GM23338 (cell line): ENCODE data around the gene DMGDH. TPM values are rescaled to one million over a fixed set of nuclear protein-coding genes. Genes with fewer than 3 reads are reported as not detected.

ENCODE experiments used
- ATAC-seq: fragments of 200-7000 bp; cut with Tn5 transposase; 3 replicates; pipeline ENCODE4 v1.9.1; 2020
- DNase-seq: peaks from one replicate; pipeline ENCODE4 v3.0.0-alpha.2; 2015; ENCODE audit warnings: low spot score
- H2AFZ ChIP-seq: fragments of 200-600 bp; sonication (generic); 2 replicates; pipeline ENCODE4 v1.8.0; 2016; ENCODE audit warnings: antibody characterized with exemption, mild to moderate bottlenecking, moderate library complexity
- H3F3A ChIP-seq: fragments of 200-600 bp; sonication (generic); replicated peaks from 2 replicates; pipeline ENCODE4 v1.8.0; 2017; ENCODE audit warnings: antibody characterized with exemption, mixed run types, low read depth
- H3K27ac ChIP-seq: fragments of 200-600 bp; sonication (generic); 2 replicates; pipeline ENCODE4 v1.6.1; 2016; ENCODE audit warnings: low read depth
- H3K27me3 ChIP-seq: fragments of 200-600 bp; sonication (generic); 2 replicates; pipeline ENCODE4 v1.8.0; 2016; ENCODE audit warnings: mild to moderate bottlenecking, mixed run types, moderate library complexity; ENCODE audit not compliant: insufficient read depth
- H3K36me3 ChIP-seq: fragments of 200-600 bp; sonication (generic); 2 replicates; pipeline ENCODE4 v1.8.0; 2016; ENCODE audit warnings: mild to moderate bottlenecking; ENCODE audit not compliant: insufficient read depth
- H3K4me1 ChIP-seq: fragments of 200-600 bp; sonication (generic); 2 replicates; pipeline ENCODE4 v1.8.0; 2016; ENCODE audit warnings: mild to moderate bottlenecking, moderate library complexity; ENCODE audit not compliant: insufficient read depth
- H3K4me2 ChIP-seq: fragments of 200-600 bp; sonication (generic); 2 replicates; pipeline ENCODE4 v1.7.1; 2017; ENCODE audit warnings: mixed run types
- H3K4me3 ChIP-seq: fragments of 200-600 bp; sonication (generic); 2 replicates; pipeline ENCODE4 v1.6.1; 2016; ENCODE audit warnings: mixed run types
- H3K79me2 ChIP-seq: fragments of 200-600 bp; sonication (generic); replicated peaks from 2 replicates; pipeline ENCODE4 v1.8.0; 2017; ENCODE audit warnings: mild to moderate bottlenecking; ENCODE audit not compliant: insufficient read depth
- H3K9me2 ChIP-seq: fragments of 200-600 bp; sonication (generic); 2 replicates; pipeline ENCODE4 v1.8.0; 2017; ENCODE audit not compliant: insufficient read depth
- H4K20me1 ChIP-seq: fragments of 200-600 bp; sonication (generic); replicated peaks from 2 replicates; pipeline ENCODE4 v1.8.0; 2017; ENCODE audit warnings: mild to moderate bottlenecking; ENCODE audit not compliant: insufficient read depth
- H3K27ac Mint-ChIP-seq: 2 replicates; pipeline ENCODE4 v1.8.0; 2020; ENCODE audit warnings: inconsistent platforms, mild to moderate bottlenecking, moderate library complexity, mixed read lengths
- H3K27me3 Mint-ChIP-seq: 3 replicates; pipeline ENCODE4 v1.8.0; 2022; ENCODE audit warnings: low read depth, mild to moderate bottlenecking, moderate library complexity, mixed read lengths, inconsistent platforms; ENCODE audit not compliant: insufficient read depth, poor library complexity
- H3K36me3 Mint-ChIP-seq: 3 replicates; pipeline ENCODE4 v1.8.0; 2021; ENCODE audit warnings: low read depth, mild to moderate bottlenecking, inconsistent platforms, moderate library complexity, mixed read lengths
- H3K4me1 Mint-ChIP-seq: 3 replicates; pipeline ENCODE4 v1.8.0; 2020; ENCODE audit warnings: mild to moderate bottlenecking, inconsistent platforms, mixed read lengths
- H3K4me3 Mint-ChIP-seq: 3 replicates; pipeline ENCODE4 v1.8.0; 2021; ENCODE audit warnings: moderate library complexity, mild to moderate bottlenecking, inconsistent platforms, mixed read lengths
- H3K9me3 Mint-ChIP-seq: 3 replicates; pipeline ENCODE4 v1.8.0; 2020; ENCODE audit warnings: moderate library complexity, mild to moderate bottlenecking, inconsistent platforms, mixed read lengths
- CREB1 ChIP-seq: fragments of 250-450 bp; sonication (Bioruptor Pico); IDR thresholded peaks from 2 replicates; pipeline ENCODE4 v1.5.0; 2020; ENCODE audit warnings: low read depth, mild to moderate bottlenecking, moderate library complexity
- CTCF ChIP-seq, 2 experiments: fragments of 200-600 bp in 1 of 2; sonication (generic) in 1 of 2; conservative IDR thresholded peaks; 2 replicates each; pipeline versions ENCODE4 v1.5.1 to v1.6.1; 2016 to 2017; ENCODE audit warnings: antibody characterized with exemption in 2 of 2, low read depth in 2 of 2, mild to moderate bottlenecking in 2 of 2, moderate library complexity in 1 of 2
- EZH2 ChIP-seq: fragments of 200-600 bp; sonication (generic); IDR thresholded peaks from one replicate; pipeline ENCODE4 v1.8.0; 2017; ENCODE audit warnings: antibody characterized with exemption, mild to moderate bottlenecking, low read depth; ENCODE audit not compliant: unreplicated experiment
- EZH2phosphoT487 ChIP-seq: fragments of 200-600 bp; sonication (generic); IDR thresholded peaks from one replicate; pipeline ENCODE4 v1.8.1; 2018; ENCODE audit warnings: antibody characterized with exemption; ENCODE audit not compliant: unreplicated experiment
- JUNB ChIP-seq: IDR thresholded peaks from one replicate; pipeline ENCODE4 v1.6.1; 2016; ENCODE audit warnings: antibody characterized with exemption; ENCODE audit not compliant: unreplicated experiment
- NANOG ChIP-seq: IDR thresholded peaks from 2 replicates; pipeline ENCODE4 v1.6.1; 2016; ENCODE audit warnings: antibody characterized with exemption, borderline replicate concordance
- POLR2AphosphoS5 ChIP-seq: IDR thresholded peaks from 2 replicates; pipeline ENCODE4 v1.6.1; 2016; ENCODE audit warnings: antibody characterized with exemption, low read depth
- STAT1 ChIP-seq: IDR thresholded peaks from one replicate; pipeline ENCODE4 v1.6.1; 2016; ENCODE audit warnings: antibody characterized with exemption; ENCODE audit not compliant: unreplicated experiment
- ZNF114 ChIP-seq: fragments of 250-450 bp; sonication (Bioruptor Pico); IDR thresholded peaks from 2 replicates; pipeline ENCODE4 v1.5.0; 2020; ENCODE audit warnings: mild to moderate bottlenecking, moderate library complexity
- ZNF331 ChIP-seq: fragments of 250-450 bp; sonication (Bioruptor Pico); IDR thresholded peaks from 2 replicates; pipeline ENCODE4 v1.5.0; 2020; ENCODE audit warnings: low read depth, mild to moderate bottlenecking, moderate library complexity
- polyA plus RNA-seq: library from polyadenylated mRNA; unstranded; fragments of >200 nt; fragmentation: Nextera tagmentation; extraction: Ambion mirVana; gene quantifications from 2 replicates; pipeline ENCODE4 v1.2.1, GENCODE V29; 2016
- total RNA-seq: library from RNA; depleted of rRNA; stranded (reverse); fragments of >200 nt; shearing (Covaris generic); gene quantifications from 2 replicates; pipeline ENCODE4 v1.2.3, GENCODE V29; 2014
- TF ChIP-seq, protein P1 (sequence below): fragments of 250-450 bp; sonication (Bioruptor Pico); IDR thresholded peaks from 2 replicates; pipeline ENCODE4 v1.5.0; 2020; ENCODE audit warnings: mild to moderate bottlenecking, moderate library complexity
- TF ChIP-seq, protein P2 (sequence below): IDR thresholded peaks from one replicate; pipeline ENCODE4 v1.6.1; 2018; ENCODE audit warnings: antibody characterized with exemption; ENCODE audit not compliant: unreplicated experiment
- TF ChIP-seq, protein P3 (sequence below): IDR thresholded peaks from 2 replicates; pipeline ENCODE4 v1.6.1; 2016; ENCODE audit warnings: antibody characterized with exemption

Gene DMGDH
- total and polyA plus RNA-seq, 2 experiments from 2014 or later = 0.52 to 0.63 TPM

DNA sequence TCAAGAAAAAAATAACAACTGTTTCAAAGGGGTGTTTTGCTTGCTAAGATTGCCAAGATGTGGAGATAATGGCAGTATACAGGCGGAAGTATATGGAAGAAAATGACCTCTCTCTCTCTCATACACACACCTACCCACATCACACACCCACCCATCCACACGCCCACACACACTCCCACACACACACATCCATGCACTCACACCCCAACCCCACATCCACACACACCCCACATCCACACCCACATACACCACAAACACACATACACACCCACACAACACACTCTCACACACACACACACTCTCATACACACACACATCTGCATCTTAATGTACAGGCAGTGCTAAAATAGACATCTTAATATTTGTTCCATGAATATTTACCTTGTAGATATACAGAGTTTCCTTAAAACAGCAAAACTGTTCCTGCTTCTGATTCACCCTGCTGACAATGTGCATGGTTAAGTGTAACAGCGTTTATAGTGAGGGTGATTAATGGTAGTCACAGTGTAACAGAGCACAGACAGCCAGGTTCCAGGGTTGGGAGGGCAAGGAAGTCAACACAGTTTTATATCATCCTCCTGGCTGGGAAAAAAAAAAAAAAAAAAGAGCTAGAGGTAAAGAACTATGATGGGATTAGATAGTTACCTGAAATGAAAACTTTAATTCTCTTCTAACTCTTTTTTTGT lies 8.3 kb upstream of the DMGDH start:
- Histone ChIP-seq H3K4me1 (no peaks in the 10 kb centered on the region), H4K20me1 (no peaks in the 10 kb centered on the region), H3K27ac (no peak overlapping the region), H3F3A (no peaks in the 10 kb centered on the region), H2AFZ (no peak overlapping the region), H3K4me3 (no peak overlapping the region), H3K27me3 (no peaks in the 10 kb centered on the region), H3K79me2 (no peaks in the 10 kb centered on the region), H3K9me2 (no peaks in the 10 kb centered on the region), H3K36me3 (no peaks in the 10 kb centered on the region), H3K4me2 (no peak overlapping the region)
- Mint-ChIP-seq H3K27me3 (no peaks in the 10 kb centered on the region), H3K4me1 (peaks cover 7% of the 10 kb centered on the region; the same call in 2 of the 3 replicates), H3K36me3 (no peaks in the 10 kb centered on the region), H3K9me3 (peaks cover 3% of the 10 kb centered on the region; the same call in 1 of the 3 replicates), H3K27ac (no peak overlapping the region), H3K4me3 (no peak overlapping the region)
- TF ChIP-seq, protein P1, sequence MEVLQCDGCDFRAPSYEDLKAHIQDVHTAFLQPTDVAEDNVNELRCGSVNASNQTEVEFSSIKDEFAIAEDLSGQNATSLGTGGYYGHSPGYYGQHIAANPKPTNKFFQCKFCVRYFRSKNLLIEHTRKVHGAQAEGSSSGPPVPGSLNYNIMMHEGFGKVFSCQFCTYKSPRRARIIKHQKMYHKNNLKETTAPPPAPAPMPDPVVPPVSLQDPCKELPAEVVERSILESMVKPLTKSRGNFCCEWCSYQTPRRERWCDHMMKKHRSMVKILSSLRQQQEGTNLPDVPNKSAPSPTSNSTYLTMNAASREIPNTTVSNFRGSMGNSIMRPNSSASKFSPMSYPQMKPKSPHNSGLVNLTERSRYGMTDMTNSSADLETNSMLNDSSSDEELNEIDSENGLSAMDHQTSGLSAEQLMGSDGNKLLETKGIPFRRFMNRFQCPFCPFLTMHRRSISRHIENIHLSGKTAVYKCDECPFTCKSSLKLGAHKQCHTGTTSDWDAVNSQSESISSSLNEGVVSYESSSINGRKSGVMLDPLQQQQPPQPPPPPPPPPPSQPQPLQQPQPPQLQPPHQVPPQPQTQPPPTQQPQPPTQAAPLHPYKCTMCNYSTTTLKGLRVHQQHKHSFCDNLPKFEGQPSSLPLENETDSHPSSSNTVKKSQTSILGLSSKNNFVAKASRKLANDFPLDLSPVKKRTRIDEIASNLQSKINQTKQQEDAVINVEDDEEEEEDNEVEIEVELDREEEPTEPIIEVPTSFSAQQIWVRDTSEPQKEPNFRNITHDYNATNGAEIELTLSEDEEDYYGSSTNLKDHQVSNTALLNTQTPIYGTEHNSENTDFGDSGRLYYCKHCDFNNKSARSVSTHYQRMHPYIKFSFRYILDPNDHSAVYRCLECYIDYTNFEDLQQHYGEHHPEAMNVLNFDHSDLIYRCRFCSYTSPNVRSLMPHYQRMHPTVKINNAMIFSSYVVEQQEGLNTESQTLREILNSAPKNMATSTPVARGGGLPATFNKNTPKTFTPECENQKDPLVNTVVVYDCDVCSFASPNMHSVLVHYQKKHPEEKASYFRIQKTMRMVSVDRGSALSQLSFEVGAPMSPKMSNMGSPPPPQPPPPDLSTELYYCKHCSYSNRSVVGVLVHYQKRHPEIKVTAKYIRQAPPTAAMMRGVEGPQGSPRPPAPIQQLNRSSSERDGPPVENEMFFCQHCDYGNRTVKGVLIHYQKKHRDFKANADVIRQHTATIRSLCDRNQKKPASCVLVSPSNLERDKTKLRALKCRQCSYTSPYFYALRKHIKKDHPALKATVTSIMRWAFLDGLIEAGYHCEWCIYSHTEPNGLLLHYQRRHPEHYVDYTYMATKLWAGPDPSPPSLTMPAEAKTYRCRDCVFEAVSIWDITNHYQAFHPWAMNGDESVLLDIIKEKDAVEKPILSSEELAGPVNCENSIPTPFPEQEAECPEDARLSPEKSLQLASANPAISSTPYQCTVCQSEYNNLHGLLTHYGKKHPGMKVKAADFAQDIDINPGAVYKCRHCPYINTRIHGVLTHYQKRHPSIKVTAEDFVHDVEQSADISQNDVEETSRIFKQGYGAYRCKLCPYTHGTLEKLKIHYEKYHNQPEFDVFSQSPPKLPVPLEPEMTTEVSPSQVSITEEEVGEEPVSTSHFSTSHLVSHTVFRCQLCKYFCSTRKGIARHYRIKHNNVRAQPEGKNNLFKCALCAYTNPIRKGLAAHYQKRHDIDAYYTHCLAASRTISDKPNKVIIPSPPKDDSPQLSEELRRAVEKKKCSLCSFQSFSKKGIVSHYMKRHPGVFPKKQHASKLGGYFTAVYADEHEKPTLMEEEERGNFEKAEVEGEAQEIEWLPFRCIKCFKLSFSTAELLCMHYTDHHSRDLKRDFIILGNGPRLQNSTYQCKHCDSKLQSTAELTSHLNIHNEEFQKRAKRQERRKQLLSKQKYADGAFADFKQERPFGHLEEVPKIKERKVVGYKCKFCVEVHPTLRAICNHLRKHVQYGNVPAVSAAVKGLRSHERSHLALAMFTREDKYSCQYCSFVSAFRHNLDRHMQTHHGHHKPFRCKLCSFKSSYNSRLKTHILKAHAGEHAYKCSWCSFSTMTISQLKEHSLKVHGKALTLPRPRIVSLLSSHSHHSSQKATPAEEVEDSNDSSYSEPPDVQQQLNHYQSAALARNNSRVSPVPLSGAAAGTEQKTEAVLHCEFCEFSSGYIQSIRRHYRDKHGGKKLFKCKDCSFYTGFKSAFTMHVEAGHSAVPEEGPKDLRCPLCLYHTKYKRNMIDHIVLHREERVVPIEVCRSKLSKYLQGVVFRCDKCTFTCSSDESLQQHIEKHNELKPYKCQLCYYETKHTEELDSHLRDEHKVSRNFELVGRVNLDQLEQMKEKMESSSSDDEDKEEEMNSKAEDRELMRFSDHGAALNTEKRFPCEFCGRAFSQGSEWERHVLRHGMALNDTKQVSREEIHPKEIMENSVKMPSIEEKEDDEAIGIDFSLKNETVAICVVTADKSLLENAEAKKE (CRISPR knock-in tag) = no peak
- TF ChIP-seq, protein P2, sequence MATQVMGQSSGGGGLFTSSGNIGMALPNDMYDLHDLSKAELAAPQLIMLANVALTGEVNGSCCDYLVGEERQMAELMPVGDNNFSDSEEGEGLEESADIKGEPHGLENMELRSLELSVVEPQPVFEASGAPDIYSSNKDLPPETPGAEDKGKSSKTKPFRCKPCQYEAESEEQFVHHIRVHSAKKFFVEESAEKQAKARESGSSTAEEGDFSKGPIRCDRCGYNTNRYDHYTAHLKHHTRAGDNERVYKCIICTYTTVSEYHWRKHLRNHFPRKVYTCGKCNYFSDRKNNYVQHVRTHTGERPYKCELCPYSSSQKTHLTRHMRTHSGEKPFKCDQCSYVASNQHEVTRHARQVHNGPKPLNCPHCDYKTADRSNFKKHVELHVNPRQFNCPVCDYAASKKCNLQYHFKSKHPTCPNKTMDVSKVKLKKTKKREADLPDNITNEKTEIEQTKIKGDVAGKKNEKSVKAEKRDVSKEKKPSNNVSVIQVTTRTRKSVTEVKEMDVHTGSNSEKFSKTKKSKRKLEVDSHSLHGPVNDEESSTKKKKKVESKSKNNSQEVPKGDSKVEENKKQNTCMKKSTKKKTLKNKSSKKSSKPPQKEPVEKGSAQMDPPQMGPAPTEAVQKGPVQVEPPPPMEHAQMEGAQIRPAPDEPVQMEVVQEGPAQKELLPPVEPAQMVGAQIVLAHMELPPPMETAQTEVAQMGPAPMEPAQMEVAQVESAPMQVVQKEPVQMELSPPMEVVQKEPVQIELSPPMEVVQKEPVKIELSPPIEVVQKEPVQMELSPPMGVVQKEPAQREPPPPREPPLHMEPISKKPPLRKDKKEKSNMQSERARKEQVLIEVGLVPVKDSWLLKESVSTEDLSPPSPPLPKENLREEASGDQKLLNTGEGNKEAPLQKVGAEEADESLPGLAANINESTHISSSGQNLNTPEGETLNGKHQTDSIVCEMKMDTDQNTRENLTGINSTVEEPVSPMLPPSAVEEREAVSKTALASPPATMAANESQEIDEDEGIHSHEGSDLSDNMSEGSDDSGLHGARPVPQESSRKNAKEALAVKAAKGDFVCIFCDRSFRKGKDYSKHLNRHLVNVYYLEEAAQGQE = no peak
- no peak for TF ChIP-seq CTCF (conservative IDR thresholded peaks at IDR 0.05; ENCODE audit: low read depth in 2 of 2)
- TF ChIP-seq, protein P3, sequence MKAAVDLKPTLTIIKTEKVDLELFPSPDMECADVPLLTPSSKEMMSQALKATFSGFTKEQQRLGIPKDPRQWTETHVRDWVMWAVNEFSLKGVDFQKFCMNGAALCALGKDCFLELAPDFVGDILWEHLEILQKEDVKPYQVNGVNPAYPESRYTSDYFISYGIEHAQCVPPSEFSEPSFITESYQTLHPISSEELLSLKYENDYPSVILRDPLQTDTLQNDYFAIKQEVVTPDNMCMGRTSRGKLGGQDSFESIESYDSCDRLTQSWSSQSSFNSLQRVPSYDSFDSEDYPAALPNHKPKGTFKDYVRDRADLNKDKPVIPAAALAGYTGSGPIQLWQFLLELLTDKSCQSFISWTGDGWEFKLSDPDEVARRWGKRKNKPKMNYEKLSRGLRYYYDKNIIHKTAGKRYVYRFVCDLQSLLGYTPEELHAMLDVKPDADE = no peak
- no peak for TF ChIP-seq CREB1
- TF ChIP-seq ZNF331 (CRISPR knock-in tag) = no peak
- no peak for TF ChIP-seq POLR2AphosphoS5
- TF ChIP-seq EZH2phosphoT487 = no peak
- TF ChIP-seq EZH2 = no peak
- no peak for TF ChIP-seq STAT1
- no peak for TF ChIP-seq JUNB
- no peak for TF ChIP-seq NANOG
- TF ChIP-seq ZNF114 (CRISPR knock-in tag) = no peak
- no peak for ATAC-seq
- no peak for DNase-seq
